Stimulated activated CD4-positive, alpha-beta T cell treated with anti-CD3 and anti-CD28 coated beads, Interleukin-4, amount 100 ng/mL, for 24 hours (primary cell): Measurements from ENCODE around the gene FAM131C.
A peak's percentile ranks its signal among the peaks of the same experiment; 100 is the strongest.

Source experiments
- DNase-seq: peaks from one replicate; pipeline ENCODE4 v3.0.0-alpha.2; 2020

FAM131C gene

GRCh38 chr1:16099412-16099811 is 26.0 kb upstream of the FAM131C start:
- no peak for DNase-seq

GRCh38 chr1:16095447-16095846 is 22.0 kb upstream of the FAM131C start:
- no peak for DNase-seq

- DNase-seq: no peak
These were observed 21.2 kb upstream of the FAM131C start for GRCh38 chr1:16094453-16095158.

DNA sequence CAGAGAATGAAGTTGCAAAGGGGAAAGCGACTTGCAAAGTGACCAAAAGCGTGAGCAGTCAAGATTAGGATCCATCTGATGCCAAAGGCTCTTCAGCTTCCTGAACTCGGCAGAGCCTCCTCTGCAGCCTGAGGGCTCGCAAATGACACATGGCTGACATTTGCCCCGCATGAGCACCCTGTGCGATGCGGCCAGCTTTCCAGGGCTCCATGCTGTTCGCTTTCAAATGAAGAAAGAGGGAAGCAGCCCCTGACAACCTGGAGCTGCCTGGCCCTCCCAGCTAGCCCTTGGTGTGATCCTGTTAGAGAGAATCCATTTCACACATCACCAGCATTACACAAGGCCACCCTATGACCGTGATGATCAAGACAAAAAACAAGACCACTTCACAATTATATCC is 20.2 kb upstream of the FAM131C start:
- DNase-seq: no peak

DNA sequence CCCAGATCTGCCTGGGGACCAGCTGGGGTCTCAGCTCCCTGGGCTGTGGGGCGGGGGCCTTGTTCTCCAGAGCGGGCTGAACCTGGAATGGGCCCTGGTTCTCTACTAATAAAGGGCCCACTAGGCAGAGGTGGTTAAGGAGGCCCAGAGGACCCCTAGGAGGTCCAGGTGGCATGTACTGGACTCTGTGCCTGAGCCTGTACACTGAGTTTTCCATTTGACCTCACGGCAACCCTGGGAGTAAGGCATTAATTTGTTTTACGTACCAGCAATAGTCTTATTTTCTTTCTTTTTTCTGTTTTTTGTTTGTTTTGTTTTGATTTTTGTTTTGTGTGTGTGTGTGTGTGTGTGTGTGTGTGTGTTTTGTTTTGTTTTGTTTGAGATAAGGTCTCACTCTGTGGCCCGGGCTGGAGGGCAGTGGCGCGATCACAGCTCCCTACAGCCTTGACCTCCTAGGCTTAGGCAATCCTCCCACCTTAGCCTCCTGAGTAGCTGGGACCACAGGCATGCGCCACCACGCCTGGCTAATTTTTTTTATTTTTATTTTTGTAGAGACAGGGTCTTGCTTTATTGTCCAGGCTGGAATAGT is 19.6 kb upstream of the FAM131C start:
- no peak for DNase-seq

DNA sequence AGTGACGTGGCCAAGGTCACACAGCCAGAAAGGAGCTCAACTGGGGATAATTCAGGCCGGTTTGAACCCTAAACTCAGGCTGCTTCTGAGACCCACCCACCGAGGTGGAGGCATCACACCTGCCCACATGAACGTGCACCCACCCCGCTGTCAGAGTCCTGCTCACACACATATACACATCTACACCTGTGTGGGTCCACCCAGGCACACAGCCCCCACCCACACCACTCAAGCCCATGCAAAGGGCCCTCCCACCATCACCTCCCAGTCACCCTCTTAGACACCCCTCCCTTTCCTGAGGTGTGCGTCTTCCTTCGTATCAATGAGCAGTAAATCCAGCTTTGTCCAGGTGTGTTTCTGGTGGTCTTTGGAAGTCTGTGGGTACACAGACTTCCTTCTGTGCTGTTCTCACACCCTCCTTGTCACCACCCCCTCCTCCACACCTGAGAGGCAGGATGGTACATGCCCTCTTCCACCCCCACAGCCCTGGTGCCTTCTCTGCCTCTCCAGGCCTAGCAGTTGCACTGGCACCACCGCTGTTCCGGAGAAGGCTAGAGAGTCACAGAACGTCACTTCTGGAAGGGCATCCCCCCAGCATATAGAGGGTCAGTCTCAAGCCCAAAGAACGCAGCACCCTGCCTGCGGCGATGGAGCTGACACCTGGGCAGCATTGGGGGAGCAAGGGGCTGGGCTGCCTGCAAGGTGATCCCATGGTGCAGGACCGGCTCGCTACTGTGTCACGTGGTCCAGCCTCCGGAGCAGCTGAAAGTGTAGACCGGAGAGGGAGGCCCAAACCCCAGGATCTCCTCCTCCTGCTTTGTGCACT is 18.9 kb upstream of the FAM131C start:
- DNase-seq: no peak

DNA sequence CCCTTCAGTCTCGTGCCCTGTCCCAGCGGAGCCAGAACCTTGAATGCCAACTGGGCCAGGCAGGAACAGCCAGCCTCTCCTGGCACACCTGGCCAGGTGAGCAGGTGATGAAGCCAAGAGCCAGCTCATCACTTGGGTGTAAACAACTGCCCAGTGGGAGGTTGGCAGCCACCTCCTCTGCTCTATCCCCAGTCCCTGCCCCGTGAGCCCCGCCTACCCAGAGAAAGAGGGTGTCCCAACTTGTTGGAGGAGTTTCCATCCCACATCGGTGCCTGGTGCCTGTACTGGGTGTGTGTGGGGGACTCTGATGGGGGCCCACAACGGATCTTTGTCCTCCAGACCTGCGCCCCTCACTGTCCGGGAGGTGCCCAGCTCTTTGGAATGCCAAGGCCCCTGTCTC is 17.8 kb upstream of the FAM131C start:
- DNase-seq: no peak

DNA sequence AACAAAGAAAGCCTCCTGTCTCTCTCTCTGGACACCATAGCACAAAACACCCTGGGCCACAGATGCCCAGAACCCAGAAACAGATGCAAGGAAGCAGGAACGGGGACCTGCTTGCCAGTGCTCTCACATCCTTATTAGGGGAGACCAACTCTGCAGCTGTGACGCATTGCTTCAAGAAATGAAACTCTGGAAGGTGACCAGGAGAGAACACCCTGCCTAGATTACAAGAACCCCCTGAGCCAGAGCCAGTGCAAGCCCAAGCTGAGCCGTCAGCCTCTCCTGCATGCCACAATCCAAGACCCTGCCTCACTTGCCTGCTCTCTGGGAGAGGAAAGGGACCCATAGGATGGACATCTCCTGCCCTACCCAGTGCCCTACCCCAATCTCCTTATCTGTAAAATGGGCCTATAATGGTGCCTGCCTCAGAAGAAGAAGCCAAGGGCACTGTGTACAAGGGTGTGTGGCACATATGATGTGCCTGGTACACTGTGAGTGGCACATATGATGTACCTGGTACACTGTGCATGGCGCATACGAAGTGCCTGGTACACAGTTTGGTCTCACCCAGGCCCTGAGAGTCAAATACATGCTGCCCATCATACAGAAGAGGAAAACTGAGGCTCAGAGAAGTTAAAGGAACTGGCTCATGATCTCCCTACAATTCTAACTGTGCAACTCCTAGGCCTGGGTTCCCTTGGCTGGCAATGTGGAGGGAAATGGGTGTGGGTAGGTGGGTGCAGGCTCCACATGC is 16.8 kb upstream of the FAM131C start:
- DNase-seq: no peak

- DNase-seq: no peak
These were observed 15.5 kb upstream of the FAM131C start for GRCh38 chr1:16088996-16089395.

DNA sequence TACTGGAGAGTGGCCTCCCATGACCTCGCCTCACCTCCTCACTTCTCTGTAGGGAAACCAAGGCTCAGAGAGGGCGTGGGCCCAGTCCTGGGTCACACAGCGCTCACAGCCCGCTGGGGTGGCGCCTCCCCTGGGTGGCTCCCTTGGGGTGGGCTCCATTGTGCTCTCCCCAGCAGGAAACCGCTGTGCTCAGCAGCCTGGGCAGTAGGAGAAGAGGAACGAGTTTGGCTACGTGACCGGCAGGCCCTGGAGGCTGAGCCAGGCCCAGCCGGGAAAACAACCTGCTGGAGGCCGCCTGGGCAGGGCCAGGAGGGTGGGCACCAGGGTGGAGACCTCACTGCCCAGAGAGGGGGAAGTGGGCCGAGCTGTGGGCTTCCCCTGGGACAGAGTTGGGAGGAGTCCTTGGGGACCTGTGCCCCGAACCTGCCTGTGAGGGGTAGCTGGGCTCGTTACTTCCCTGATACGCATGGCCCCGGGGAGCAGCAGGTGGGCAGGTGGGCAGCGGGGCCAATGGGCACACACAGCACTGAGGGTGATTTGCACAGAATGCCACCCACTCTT is 15.0 kb upstream of the FAM131C start:
- no peak for DNase-seq

DNA sequence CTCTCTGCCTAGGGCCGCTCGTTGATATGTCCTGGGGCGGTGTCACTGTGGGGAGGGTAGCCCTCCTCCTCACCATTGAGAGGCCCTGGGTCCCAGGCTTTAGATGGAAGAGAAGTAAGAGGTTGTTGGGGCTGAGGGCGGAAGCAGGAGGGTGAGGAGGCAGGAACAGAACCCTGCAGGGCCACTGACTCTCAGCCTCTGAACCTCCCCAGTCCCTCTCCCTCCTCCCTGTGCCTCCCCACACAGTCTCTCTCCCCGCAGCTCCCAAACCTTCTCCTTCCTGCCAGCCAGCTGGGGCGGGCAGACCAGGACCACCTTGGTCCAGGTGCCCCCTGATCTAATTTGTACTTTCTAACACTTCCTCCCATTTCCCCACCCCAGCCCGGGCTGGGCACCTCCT is 14.3 kb upstream of the FAM131C start:
- DNase-seq: no peak

DNA sequence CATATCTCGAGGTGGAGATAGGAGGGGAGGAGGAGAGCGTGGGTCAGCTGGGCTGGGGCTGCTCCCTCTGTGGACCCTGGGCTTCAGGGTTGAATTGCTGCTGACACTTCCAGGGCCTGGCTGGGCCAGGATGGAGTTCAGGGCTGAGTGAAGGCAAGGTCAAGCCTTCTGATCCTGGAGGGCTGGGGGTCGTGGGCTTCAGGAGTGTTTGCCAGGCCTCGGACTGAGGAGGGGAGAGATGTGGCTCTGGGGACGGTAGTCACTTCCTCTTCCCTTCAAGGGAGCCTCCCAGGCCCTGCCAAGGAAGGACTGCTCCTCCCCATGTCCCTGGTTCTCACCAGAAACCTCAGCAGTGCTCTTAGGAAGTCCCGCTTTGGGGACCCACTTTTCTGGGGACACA is 12.1 kb upstream of the FAM131C start:
- DNase-seq: no peak

DNA sequence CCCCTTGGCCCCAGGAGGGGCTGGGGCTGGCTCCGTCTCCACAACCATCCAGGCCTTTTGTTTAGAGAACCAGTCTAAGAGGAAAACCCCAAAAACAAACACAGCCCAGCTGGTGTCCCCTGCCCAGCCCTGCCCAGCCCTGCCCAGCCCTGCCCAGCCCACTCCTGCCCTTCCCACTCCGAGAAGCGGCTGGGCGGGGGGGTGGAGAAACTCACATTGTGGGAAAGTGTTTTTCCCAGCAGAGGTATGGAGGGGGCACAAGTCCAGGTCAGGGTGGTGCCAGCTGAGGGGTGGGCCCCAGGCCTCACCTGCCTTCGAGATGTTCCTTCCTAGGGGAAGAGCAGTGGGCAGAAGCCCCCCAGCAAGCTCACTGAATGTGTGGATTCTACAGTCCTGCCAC is 10.0 kb upstream of the FAM131C start:
- DNase-seq: no peak

- DNase-seq: peak; percentile 70
These were observed 9.0 kb upstream of the FAM131C start for GRCh38 chr1:16082283-16083038.

DNA sequence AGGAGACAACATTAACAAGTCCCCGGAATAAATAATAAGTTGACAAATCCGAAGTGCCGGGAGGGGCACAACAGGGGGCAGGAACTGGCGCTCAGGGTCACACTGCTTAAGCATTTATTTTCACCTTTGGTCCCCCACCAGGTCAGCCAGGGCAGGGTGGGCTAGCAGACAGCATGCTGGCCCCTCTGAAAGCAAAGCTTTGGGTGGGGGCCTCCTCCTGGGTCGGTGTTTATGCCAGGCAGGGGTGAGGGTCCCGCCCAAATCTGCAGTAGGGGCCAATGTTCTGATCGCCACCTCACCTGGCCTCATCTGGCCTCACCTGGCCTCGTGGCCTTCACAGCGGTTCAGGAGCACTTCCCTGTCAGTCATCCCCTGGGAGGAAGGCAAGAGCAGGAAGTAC is 8.2 kb upstream of the FAM131C start:
- no peak for DNase-seq

- no peak for DNase-seq
These were observed 7.1 kb upstream of the FAM131C start for GRCh38 chr1:16080422-16081150.

- DNase-seq: peak; percentile 76
These were observed 5.6 kb upstream of the FAM131C start for GRCh38 chr1:16078925-16079656.

- no peak for DNase-seq
These were observed 4.2 kb upstream of the FAM131C start for GRCh38 chr1:16077406-16078245.

- DNase-seq: no peak
These were observed 3.4 kb upstream of the FAM131C start for GRCh38 chr1:16076865-16077238.
